ENCODE measurements around the gene CCZ1.
"Not testable (repeated sequence)": the region's sequence is repeated elsewhere in the genome, so short reads cannot be mapped to it uniquely, and the experiment has no call there.

Gene CCZ1

GRCh38 chr7:5898480-5899224, at the start of gene CCZ1:
CCZ1 (plus strand) TSS chr7:5898733; CDS start chr7:5898800, 67 bp downstream.
- DNase-seq (ENCODE audit: low read depth), result not testable (repeated sequence)
- peak within 1 kb of the TSS; percentile 38 for H3K4me3 ChIP-seq (ENCODE audit: control insufficient read depth, low read depth, low read length)
- peak; percentile 25 for TF ChIP-seq CTCF (IDR thresholded peaks at IDR 0.05; ENCODE audit: control insufficient read depth, insufficient read depth, low read depth, low read length, missing control alignments)

- no peak for TF ChIP-seq CTCF (IDR thresholded peaks at IDR 0.05; ENCODE audit: control insufficient read depth, insufficient read depth, low read depth, low read length, missing control alignments)
- no peak for DNase-seq (ENCODE audit: low read depth)
- H3K4me3 ChIP-seq (ENCODE audit: control insufficient read depth, low read depth, low read length), result no peak overlapping the region
Measured at GRCh38 chr7:5850944-5851343, 47.6 kb upstream of the CCZ1 start.

- no peak for DNase-seq (ENCODE audit: low read depth)
- H3K4me3 ChIP-seq (ENCODE audit: control insufficient read depth, low read depth, low read length), result no peak overlapping the region
- no peak for TF ChIP-seq CTCF (IDR thresholded peaks at IDR 0.05; ENCODE audit: control insufficient read depth, insufficient read depth, low read depth, low read length, missing control alignments)
Measured at GRCh38 chr7:5854738-5855137, 43.8 kb upstream of the CCZ1 start.

GRCh38 chr7:5857041-5857575, 41.4 kb upstream of the CCZ1 start:
- not testable (repeated sequence) for DNase-seq (ENCODE audit: low read depth); H3K4me3 ChIP-seq (ENCODE audit: control insufficient read depth, low read depth, low read length)

GRCh38 chr7:5858494-5858893, 40.0 kb upstream of the CCZ1 start:
- not testable (repeated sequence) for DNase-seq (ENCODE audit: low read depth); H3K4me3 ChIP-seq (ENCODE audit: control insufficient read depth, low read depth, low read length)

- not testable (repeated sequence) for DNase-seq (ENCODE audit: low read depth)
Measured at GRCh38 chr7:5861281-5861680, 37.3 kb upstream of the CCZ1 start.

GRCh38 chr7:5862753-5863366, 35.7 kb upstream of the CCZ1 start:
- not testable (repeated sequence) for DNase-seq (ENCODE audit: low read depth); H3K4me3 ChIP-seq (ENCODE audit: control insufficient read depth, low read depth, low read length)

More at GRCh38 chr7:5861281-5861680, 37.3 kb upstream of the CCZ1 start:
- H3K4me3 ChIP-seq (ENCODE audit: control insufficient read depth, low read depth, low read length), result not testable (repeated sequence)

GRCh38 chr7:5865279-5865931, 33.1 kb upstream of the CCZ1 start:
- not testable (repeated sequence) for DNase-seq (ENCODE audit: low read depth); H3K4me3 ChIP-seq (ENCODE audit: control insufficient read depth, low read depth, low read length)

- H3K4me3 ChIP-seq (ENCODE audit: control insufficient read depth, low read depth, low read length), result no peak overlapping the region
- DNase-seq (ENCODE audit: low read depth), result no peak
- no peak for TF ChIP-seq CTCF (IDR thresholded peaks at IDR 0.05; ENCODE audit: control insufficient read depth, insufficient read depth, low read depth, low read length, missing control alignments)
Measured at GRCh38 chr7:5867060-5867459, 31.5 kb upstream of the CCZ1 start.

- not testable (repeated sequence) for DNase-seq (ENCODE audit: low read depth); H3K4me3 ChIP-seq (ENCODE audit: control insufficient read depth, low read depth, low read length)
Measured at GRCh38 chr7:5868928-5869341, 29.6 kb upstream of the CCZ1 start.

Measured in AG09309 (cell line).